Gastroesophageal sphincter (tissue), 4 donors: Measurements from ENCODE around the gene SRP14. TPM values are rescaled to one million over a fixed set of nuclear protein-coding genes. Genes with fewer than 3 reads are reported as not detected.
"Not testable (repeated sequence)": the region's sequence is repeated elsewhere in the genome, so short reads cannot be mapped to it uniquely, and the experiment has no call there.

Source experiments
- ATAC-seq: fragments of 150-250 bp; one replicate; pipeline ENCODE4 v1.9.1; 2016; ENCODE audit warnings: mild to moderate bottlenecking, moderate library complexity
- H3K27ac ChIP-seq, 4 donors: fragments of 200-600 bp; sonication (generic) in 3 of 4; 1 replicate in 3 of 4; 2 replicates in 1 of 4; pipeline ENCODE4 v1.5.1; 2016 to 2019
- H3K27me3 ChIP-seq: fragments of 200-600 bp; sonication (generic); one replicate; pipeline ENCODE4 v1.5.1; 2019
- H3K36me3 ChIP-seq, 2 donors: fragments of 200-600 bp; sonication (generic); one replicate each; pipeline ENCODE4 v1.5.1; 2019; ENCODE audit warnings: control low read depth in 1 of 2
- H3K4me1 ChIP-seq, 3 donors: fragments of 200-600 bp; sonication (generic); 1 replicate in 2 of 3; 2 replicates in 1 of 3; pipeline ENCODE4 v1.5.1; 2016 to 2019; ENCODE audit warnings: control low read depth in 2 of 3
- H3K4me3 ChIP-seq, 2 donors: fragments of 200-600 bp; sonication (generic); one replicate each; pipeline ENCODE4 v1.5.1; 2019; ENCODE audit warnings: mild to moderate bottlenecking in 1 of 2, moderate library complexity in 1 of 2
- H3K9me3 ChIP-seq, 3 donors: fragments of 200-600 bp; sonication (generic); one replicate each; pipeline ENCODE4 v1.5.1; 2017 to 2019; ENCODE audit warnings: control low read depth in 2 of 3
- CTCF ChIP-seq, 4 experiments: fragments of 200-600 bp in 2 of 4; fragments of 450-650 bp in 2 of 4; sonication (generic) in 1 of 4; IDR thresholded peaks; one replicate each; pipeline ENCODE4 v1.5.1; 2017 to 2019; ENCODE audit warnings: antibody characterized with exemption in 4 of 4, mild to moderate bottlenecking in 2 of 4, moderate library complexity in 2 of 4
- EP300 ChIP-seq: sonication (generic); formaldehyde crosslinking; IDR thresholded peaks from one replicate; pipeline ENCODE4 v1.6.1; 2017; ENCODE audit warnings: antibody characterized with exemption, mild to moderate bottlenecking
- POLR2A ChIP-seq, 2 donors: fragments of 450-650 bp; IDR thresholded peaks; one replicate each; pipeline ENCODE4 v1.6.1; 2017; ENCODE audit warnings: antibody characterized with exemption in 2 of 2, mild to moderate bottlenecking in 2 of 2, moderate library complexity in 1 of 2
- POLR2AphosphoS5 ChIP-seq: sonication (generic); formaldehyde crosslinking; IDR thresholded peaks from one replicate; pipeline ENCODE4 v1.6.1; 2017; ENCODE audit warnings: antibody characterized with exemption
- WGBS, 2 donors: methylation state at CpG; one replicate each; pipeline ENCODE4 v1.1.5; 2018; ENCODE audit warnings: low coverage in 1 of 2; 5-methylcytosine and 5-hydroxymethylcytosine counted together
- total RNA-seq, 4 donors: library from RNA; depleted of rRNA; stranded (reverse); fragments of >200 nt; gene quantifications; one replicate each; pipeline ENCODE4 v1.1.0, GENCODE V29; 2016

Gene SRP14
- total RNA-seq, 4 donors from 2014 or later = 290 to 425 (median 324) TPM

DNA sequence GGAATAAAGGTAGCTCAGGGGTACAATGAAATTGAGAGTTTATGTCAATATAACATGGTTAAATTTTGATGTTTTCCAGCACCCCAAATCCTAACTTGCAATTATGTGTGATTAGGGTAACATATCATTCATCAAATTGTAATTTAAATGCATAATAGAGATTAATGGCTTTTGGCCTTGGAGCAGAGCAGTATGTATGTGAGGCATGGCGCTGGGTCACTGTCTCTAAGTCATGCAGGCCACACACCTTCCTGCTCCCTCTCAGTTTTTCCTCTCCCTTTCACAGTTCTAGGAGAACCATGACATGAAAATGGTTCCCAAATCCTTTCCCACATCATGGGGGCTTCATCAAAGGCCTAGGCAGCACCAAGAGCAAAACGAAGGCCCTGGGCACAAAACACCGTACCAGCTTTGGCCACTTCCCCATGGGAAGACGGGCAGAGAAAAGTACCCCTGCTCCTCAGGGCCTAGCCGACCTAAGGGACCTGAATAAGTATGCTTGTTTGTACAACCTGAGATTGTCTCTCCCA lies 3.9 kb upstream of the SRP14 start:
- TF ChIP-seq CTCF (IDR thresholded peaks at IDR 0.05) = no peak
- TF ChIP-seq POLR2AphosphoS5 = no peak
- TF ChIP-seq POLR2A (IDR thresholded peaks at IDR 0.05) = no peak
- TF ChIP-seq EP300 = no peak
- ATAC-seq = no peak
- Histone ChIP-seq H3K36me3 (no peaks in the 10 kb centered on the region), H3K4me3 (no peak overlapping the region), H3K27ac (no peak overlapping the region), H3K4me1 (peaks cover 1 to 52% (median 28%) of the 10 kb centered on the region in 3 donors), H3K9me3 (no peaks in the 10 kb centered on the region), H3K27me3 (no peaks in the 10 kb centered on the region)
- WGBS, 2 donors = 79 to 83% methylated on average over 2 to 3 of the region's 5 CpGs

- no peak for TF ChIP-seq CTCF (IDR thresholded peaks at IDR 0.05)
- no peak for TF ChIP-seq POLR2AphosphoS5
- no peak for TF ChIP-seq EP300
- TF ChIP-seq POLR2A (IDR thresholded peaks at IDR 0.05) = no peak
- H3K27ac ChIP-seq = no peak overlapping the region
- H3K4me3 ChIP-seq = no peak overlapping the region
- H3K9me3 ChIP-seq = no peaks in the 10 kb centered on the region
- ATAC-seq = no peak
- WGBS, 2 donors = 86 to 95% methylated on average over 2 to 3 of the region's 3 CpGs
- no peaks in the 10 kb centered on the region for H3K27me3 ChIP-seq
- H3K4me1 ChIP-seq = peaks cover 4 to 50% (median 20%) of the 10 kb centered on the region in 3 donors
- peaks cover 5 to 16% of the 10 kb centered on the region in 2 donors for H3K36me3 ChIP-seq
These were observed 1.8 kb upstream of the SRP14 start for GRCh38 chr15:40040770-40041169.

GRCh38 chr15:40040293-40040635 lies 1.3 kb upstream of the SRP14 start:
- Histone ChIP-seq H3K4me1 (peaks cover 4 to 45% (median 15%) of the 10 kb centered on the region in 3 donors), H3K27ac (peak overlapping the region in 2 of 4 donors; percentile 97 to 98), H3K36me3 (peaks cover 7 to 21% of the 10 kb centered on the region in 2 donors), H3K9me3 (no peaks in the 10 kb centered on the region), H3K27me3 (no peaks in the 10 kb centered on the region), H3K4me3 (peak overlapping the region in 1 of 2 donors; percentile 86)
- WGBS, 2 donors = 67 to 100% methylated on average over 1 to 6 of the region's 6 CpGs
- no peak for ATAC-seq
- TF ChIP-seq CTCF (IDR thresholded peaks at IDR 0.05) = no peak
- TF ChIP-seq POLR2A (IDR thresholded peaks at IDR 0.05) = no peak
- no peak for TF ChIP-seq POLR2AphosphoS5

DNA sequence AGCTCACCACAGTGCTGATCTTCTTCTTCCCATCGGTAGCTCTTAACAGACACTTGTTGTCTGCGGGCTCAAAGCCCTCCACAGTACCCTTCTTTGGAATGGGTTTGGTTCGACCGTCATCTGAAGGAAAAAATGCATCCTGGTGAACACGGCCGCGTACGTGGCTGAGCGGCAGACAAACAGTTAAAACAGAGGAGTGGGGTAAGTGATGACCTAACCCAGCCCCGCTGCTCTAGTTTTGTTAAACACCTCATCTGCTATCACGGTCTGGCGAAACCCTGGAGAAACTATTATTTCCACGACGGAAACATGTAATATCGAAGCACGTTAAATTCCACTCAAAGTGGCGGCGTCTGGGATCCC lies 725 bp downstream of the SRP14 start:
- ATAC-seq = no peak
- Histone ChIP-seq H3K4me1 (peaks cover 4 to 35% (median 8%) of the 10 kb centered on the region in 3 donors), H3K36me3 (peaks cover 15 to 41% of the 10 kb centered on the region in 2 donors), H3K27me3 (no peaks in the 10 kb centered on the region), H3K9me3 (no peaks in the 10 kb centered on the region), H3K4me3 (peak overlapping the region; percentile 82 to 86), H3K27ac (peak overlapping the region; percentile 88 to 98 (median 98))
- TF ChIP-seq EP300 (no peak), POLR2A (IDR thresholded peaks at IDR 0.05) (no peak), POLR2AphosphoS5 (no peak), CTCF (IDR thresholded peaks at IDR 0.05) (no peak)
- 2% methylated on average over 10 to 11 of the region's 18 CpGs for WGBS, 2 donors

GRCh38 chr15:40037721-40038120 lies 1.3 kb downstream of the SRP14 start:
- Histone ChIP-seq H3K9me3 (no peaks in the 10 kb centered on the region), H3K27me3 (no peaks in the 10 kb centered on the region), H3K27ac (peak overlapping the region; percentile 88 to 98 (median 98)), H3K36me3 (peaks cover 20 to 47% of the 10 kb centered on the region in 2 donors), H3K4me3 (peak overlapping the region; percentile 82 to 86), H3K4me1 (peaks cover 4 to 35% (median 8%) of the 10 kb centered on the region in 3 donors)
- ATAC-seq = no peak
- 26 to 28% methylated on average over 3 of the region's 3 CpGs for WGBS, 2 donors
- TF ChIP-seq POLR2A (IDR thresholded peaks at IDR 0.05) (no peak), CTCF (IDR thresholded peaks at IDR 0.05) (no peak), EP300 (no peak), POLR2AphosphoS5 (no peak)

DNA sequence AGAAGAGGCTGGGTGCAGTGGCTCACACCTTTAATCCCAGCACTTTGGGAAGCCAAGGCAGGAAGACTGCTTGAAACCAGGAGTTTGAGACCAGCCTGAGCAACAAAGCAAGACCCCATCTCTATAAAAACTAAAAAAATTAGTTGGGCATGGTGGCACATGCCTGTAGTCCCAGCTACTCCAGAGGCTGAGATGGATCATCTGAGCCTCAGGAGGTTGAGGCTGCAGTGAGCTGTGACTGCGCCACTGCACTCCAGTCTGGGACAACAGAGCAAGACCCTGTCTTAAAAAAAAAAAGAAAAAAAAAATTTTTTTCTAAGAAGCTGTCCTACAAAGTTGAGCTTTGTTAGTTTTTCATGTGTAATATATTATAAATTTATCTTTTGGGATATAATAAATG lies 3.8 kb downstream of the SRP14 start:
- H3K27ac ChIP-seq, H3K27me3 ChIP-seq, ATAC-seq, H3K4me3 ChIP-seq, H3K9me3 ChIP-seq: not testable (repeated sequence)
- Histone ChIP-seq H3K4me1 (peaks cover 4 to 34% (median 8%) of the 10 kb centered on the region in 3 donors), H3K36me3 (peaks cover 29 to 72% of the 10 kb centered on the region in 2 donors)
- WGBS, 2 donors = 89 to 93% methylated on average over 1 of the region's 1 CpG
